Measurements from ENCODE around the gene SLC45A1.

SLC45A1 gene

DNA sequence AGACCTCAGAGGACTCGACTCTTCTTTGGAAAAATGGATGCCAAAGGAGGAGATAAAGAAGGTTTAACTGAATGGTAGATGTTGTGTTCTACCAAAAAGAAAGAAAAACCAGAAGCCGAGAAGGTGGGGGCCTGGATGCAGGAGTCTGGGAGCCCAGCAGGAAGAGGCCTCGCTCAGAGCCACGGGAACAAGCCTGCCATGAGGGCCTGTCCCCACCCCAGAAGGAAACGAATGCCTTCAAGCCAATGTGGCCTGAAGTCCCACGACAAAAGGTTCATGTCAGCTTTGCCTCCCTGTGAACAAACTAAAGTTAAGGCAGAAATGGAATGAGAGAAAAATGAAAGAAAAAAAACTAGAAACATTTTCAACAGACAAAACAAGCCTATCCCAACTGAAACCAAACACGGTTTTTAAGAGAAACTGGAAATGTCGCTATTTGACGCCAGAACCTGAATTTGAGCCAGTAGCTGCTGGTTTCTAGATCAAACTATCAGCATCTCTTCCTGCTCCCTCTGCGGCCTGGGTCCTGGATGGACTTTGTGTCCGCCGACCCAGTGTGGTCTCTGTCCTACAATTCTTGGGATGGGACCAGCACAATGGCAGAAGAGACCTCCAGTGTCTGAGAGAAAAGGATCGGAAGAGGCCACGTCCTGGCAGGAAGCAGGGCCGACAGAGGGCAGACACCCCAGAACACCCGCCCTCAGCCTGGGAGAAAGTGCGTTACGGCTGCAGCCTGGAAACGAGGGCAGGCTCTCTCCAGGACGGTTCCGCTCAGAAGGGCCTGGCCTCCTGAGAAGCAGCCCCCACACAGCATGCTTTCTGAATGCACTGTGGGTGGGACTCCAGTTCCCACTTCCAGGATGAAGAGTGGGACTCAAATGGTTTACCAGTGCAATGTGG, 35.2 kb downstream of the SLC45A1 start:
- no peak for DNase-seq (ENCODE audit: low spot score)

DNA sequence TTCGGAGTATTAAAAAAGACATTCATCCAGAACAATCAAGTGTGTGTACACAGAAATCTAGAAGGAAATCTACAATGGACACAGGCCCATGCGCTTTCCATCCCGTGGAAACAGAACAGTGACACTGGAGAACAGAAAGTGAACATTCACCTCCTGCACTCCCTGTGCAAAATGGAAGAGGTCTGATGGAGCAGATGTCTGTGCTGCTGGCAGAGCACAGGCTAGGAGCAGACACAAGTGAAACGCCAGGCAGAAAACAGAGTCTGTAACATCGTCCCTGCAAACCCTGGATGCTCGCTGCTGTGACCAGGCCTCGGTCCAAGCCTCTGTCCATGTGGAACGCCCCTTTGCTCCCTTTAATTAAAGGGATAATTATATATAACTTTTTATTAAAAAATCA, 36.1 kb downstream of the SLC45A1 start:
- DNase-seq (ENCODE audit: low spot score), result no peak

DNA sequence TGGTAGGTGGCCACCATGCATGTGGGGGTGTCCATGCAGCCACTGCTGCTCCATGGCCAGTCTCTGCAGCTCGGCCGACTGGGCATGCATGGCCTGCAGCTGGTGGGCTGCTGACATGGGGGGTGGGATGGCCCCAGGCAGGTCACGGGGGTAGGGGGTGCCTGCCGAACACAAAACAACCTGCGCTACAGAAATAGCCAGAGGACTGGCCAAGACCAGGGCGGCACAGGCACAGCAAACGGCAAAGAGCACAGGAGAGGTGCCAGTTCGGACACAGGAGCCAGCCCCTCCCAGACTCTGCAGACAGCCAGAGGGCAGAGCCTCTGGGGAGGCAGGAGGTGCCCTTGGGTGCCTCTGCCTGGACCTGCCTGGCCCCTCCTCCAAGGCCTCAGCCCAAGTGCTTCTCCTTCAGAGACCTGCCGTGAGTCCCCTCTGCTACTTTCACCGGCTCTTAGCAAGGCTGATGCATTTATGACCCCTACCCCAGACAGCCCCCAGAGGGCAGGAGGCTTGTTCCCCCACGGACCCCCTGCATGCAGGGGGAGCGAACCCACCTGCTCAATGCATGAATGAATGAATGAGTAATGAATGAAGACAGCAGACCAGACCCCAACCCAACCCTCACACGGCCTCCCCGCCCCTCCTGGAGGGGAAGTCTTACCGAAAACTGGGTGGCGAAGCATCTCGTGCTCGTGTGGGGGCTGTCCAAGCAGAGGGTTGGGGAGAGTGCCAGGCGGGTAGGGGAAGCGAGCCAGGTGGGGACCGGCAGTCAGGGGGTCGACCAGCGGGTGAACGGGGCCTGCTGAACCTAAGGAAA, 37.7 kb downstream of the SLC45A1 start:
- DNase-seq (ENCODE audit: low spot score), result no peak

DNA sequence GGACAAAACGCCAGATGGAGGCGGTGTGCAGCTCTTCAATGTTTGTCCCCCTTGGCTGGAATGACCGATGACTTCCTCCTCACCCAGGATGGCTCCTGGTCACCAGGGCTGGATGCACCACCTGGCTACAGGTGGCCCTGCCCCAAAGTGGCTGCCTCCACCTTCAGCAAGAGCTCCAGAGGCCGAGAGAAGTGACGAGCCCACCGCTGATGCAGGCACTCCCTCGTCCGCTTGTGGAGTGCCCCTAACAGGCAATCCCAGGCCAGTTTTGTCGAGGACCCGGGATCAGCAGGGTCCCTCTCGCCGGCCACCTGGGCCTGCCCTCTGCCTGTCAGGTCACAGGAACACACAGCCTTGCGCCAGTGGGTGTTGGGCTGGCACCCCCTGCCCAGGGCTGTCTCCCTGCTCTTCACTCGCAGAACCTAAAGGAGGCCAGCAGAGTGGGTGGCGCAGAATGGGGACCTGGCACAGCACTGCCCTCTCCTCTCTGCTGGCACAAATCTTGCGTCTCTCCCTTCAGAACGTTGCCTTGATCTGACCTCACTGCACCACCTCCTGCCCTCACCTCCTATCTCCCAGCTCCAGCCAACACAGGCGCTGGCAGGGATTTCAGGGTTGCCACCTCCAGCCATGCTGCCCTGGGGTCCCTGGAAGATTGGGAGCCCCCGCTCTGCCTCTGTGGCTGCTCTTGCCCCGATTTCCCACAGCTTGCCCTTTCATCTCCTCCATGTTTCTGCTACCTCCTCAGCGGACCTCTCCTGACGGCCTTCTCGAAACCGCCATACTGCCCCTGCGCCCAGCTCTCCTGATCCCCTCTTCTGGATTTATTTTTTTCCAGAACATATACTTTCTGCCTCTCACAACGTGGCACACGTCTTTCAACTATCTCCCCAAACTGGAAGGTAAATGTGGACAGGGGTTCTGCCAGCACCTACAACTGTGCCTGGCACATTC, 38.6 kb downstream of the SLC45A1 start:
- DNase-seq (ENCODE audit: low spot score), result no peak

DNA sequence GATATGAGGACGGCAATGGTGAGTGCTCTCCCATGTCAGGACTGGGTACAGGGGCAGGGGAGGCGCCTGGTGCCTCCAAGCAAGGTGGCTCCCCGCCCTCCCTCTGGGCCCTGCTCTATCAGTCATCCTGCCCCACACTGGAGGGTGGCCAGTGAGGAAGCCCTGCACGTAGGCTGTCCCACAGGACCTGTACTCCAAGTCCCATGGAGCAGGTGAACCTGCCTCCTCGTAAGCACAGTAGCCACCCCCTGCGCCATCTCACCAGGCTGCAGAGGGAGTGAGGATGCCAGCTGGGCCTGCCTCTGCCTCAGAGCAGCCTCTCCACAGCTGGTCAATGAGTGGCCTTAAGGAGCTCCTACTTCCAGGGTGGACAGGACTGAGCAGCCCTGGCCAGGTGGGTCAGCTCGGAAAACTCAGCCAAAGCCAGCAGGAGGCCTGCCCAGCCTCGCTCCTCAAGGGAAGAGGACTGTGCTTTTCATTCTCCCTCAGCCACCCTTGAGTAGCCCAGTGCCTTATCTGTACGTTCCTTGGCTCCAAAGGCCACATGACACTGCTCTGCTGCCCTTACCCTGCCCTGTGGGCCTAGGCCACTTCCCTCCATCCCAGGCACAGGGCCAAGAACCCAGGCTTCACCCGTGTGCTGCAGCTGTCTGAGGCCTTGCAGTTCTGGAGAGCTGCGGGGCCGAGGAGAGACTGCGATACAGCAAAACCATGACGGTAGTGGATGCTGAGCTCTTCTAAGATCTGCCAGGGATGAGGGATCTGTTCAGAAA, 39.6 kb downstream of the SLC45A1 start:
- DNase-seq (ENCODE audit: low spot score), result no peak

DNA sequence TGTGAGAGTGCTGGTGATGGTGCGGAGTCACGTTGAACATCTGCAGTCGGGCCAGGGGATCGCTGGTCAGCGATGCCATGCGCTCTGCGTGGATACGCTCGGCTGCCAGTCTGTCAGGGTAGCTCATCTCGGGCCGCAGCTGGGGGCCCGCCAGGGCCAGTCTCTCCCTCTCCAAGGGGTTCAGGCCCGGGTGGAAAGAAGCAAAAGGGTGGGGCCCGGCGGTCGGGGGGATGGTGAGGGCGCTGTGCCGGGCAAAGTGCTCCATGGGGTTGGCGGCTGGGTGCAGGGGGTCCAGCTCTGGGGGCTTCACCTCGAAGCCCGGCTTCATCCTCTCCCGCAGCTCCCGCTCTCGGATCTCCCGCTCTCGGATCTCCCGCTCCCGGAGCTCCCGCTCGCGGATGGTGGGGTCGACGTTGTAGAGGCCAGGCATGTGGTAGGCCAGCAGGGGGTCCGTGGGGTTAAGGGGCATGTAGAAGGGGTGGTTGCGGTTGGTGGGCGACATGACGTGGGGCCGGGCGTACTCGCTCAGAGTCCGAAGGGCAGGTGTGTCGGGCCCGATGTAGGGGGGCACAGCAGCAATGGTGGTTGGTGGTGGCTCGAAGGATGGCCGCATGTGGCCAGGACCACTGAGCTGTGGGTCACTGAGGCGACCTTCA, 40.5 kb downstream of the SLC45A1 start:
- DNase-seq (ENCODE audit: low spot score), result no peak

DNA sequence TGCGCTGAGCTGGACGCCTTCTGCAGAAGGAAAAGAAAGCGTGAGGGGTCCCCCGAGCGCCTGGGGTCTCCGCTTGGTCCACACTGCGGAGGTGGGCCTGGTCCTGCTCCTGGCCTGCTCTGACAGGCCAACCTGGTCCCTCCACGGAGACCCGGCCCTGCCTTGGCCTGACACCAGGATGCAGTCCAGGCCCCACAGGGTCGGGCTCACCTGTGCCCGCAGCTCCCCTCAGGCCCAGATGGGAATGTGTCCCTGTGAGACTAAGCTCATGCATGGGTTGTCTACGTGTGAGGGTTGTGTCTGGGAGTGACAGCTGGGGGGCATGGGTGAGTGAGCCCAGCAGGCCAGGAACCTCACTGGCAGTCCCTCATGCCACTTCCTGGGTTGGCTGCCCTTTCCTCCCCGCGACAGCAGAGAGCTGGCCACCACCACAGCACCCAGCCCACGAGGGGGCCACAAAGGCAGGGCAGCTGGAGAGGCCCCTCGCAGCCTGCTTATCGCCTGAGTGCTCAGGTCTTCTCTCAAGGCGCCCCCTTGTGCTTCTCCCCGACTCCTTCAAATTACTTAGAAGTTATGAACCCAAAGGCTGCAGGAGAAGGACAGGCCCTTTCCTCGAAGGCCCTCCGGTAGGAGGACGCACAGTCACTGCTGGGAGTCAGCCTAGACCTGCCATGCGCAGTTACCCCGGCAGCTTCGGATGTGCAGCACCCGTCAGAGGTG, 41.1 kb downstream of the SLC45A1 start:
- no peak for DNase-seq (ENCODE audit: low spot score)

DNA sequence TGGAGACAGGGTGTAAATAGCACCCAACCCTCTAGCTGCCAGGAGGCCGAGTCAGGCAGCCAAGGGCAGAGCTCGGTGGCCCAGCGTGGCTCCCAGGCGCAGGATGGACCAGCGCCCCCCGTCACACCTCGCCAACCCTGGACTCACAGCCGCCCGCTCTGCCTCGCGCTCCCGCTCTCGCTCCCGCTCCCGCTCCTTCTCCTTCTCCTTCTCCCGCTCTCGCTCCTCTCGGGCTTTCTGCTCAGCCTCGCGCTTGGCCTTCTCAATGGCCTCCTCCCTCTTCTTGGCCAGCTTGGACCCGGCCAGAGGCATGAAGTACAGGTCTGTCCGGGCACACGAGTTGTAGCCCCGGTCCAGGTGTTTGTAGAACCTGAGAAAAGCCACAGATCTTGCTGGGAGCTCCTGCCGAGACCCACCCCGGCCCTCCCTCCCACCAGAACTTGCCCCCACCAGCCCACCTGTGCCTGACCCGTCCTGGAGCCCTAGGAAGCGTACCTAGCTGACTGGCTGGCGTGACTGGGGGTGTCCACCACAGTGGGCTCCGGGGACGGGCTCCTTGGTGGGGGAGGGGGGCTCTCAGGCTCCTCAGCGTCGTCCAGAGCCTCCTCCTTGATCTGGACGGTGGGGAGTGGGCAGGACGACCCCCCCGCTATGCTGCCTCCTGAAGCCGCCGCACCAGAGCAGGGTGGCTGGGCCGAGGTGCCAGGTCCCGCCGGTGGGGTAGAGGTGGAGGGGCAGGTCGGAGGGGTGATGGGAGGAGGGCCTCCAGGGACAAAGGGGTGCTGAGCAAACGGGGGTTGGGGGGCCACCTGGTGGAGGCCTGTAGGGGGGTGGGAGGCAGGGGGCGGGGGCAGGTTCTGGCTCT, 41.9 kb downstream of the SLC45A1 start:
- DNase-seq (ENCODE audit: low spot score), result no peak

DNA sequence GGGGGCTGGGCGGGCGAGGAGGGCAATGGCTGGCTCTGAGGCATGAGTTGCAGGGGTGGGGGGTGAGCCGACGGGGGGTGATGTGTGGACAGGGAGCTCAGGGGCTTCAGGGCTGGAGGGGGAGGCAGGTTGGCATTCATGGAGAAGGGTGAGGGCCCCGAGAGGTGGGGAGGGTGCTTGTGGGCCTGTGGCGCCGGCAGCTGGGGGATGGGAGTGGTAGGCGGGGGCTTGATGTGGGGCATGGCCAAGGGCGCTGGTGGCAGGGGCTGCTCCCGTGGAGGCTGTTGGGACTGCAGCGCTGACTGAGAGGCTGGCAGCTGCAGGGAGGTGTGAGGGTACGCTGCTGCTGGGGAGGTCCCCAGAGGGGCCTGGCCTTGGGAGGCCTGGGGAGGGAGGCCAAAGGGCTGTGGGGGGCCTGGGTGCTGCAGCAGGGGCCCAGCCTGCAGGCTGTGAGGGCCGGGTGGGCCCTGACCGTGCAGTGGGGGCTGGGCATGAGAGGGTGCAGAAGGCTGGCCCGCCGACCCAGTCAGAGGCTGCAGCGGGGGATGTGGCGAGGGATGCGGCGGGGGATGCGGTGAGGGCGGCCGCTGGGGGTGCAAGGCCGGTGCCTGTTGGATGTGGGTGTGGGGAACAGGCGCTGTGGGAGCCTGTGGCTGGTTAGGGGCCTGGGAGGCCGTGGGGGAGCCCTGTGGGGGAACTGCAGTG, 42.7 kb downstream of the SLC45A1 start:
- DNase-seq (ENCODE audit: low spot score), result no peak

DNA sequence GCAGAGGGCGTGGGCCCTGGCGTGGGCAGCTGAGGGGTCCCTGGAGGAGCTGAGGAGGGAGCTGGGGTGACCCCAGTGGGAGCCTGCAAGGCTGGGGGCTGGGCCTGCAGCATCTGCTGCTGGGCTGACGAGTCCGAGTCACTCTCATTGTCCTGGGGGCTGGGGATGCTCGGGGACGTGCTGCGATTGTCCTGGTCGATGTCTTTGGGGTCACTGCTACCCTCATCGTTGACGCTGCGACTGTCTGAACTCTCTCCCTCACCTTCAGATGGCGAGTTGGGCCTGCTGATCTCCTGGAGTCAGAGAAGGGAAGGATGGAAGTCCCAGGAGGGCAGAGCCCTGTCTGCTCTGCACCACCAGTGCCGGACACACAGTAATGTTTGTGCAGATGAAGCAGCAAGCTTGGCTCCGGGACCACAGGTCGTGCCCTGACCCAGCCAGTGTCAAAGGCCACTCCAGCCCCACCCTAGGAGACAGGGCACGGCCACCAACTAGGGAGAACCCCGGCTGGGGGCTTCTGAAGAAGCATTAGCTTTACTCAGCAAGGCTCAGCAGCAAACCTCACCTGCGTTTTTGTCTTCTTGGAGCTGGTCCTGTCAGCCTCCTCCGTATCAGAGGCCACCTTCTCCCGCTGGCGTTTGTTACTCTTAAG, 43.4 kb downstream of the SLC45A1 start:
- no peak for DNase-seq (ENCODE audit: low spot score)

DNA sequence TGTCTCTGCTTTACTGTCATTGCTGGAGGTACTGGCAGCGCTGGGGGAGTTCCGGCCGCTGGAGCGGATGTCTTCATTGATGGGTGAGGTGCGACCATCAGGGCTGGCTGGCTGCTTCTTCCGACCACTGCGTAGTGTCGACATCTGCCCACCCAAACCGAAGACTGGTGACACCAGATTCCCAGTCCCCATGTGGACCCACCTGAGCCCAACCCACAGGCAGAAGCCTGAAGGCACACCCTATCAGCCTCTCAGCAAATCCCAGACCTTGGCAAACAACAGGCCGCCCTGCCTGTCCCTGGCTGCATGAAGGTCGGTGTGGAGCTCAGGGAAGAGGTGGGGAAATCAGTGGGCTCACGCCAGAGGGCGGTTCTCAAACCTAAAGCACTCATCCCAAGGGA, 44.8 kb downstream of the SLC45A1 start:
- no peak for DNase-seq (ENCODE audit: low spot score)

DNA sequence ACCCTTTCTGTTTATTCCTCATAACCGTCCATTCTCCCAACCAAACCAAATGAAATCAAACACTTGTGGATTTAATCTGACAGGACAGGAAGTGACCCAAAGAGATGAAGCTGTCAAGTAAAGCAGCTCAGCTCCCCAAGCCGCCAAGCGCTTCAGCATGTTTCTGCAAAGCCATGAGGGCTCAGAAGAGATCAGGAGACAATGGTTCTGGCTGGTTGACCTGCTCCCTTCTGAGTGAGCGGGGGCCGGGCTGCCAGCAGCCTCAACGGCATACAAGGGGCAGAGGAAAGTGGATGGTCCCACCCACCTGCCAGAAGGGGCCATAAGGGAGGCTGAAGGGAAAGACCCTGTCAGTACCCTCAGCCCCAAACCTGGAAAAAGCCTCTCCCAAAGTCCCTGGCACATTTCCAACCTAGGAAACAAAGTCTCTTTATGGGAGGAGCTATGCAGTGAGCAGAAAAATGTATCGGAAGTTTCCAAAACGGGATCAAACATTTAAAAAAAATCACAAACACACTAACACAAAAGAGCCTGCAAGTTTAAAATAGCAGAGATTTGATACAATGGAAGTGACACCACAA, 45.4 kb downstream of the SLC45A1 start:
- DNase-seq (ENCODE audit: low spot score), result no peak

DNA sequence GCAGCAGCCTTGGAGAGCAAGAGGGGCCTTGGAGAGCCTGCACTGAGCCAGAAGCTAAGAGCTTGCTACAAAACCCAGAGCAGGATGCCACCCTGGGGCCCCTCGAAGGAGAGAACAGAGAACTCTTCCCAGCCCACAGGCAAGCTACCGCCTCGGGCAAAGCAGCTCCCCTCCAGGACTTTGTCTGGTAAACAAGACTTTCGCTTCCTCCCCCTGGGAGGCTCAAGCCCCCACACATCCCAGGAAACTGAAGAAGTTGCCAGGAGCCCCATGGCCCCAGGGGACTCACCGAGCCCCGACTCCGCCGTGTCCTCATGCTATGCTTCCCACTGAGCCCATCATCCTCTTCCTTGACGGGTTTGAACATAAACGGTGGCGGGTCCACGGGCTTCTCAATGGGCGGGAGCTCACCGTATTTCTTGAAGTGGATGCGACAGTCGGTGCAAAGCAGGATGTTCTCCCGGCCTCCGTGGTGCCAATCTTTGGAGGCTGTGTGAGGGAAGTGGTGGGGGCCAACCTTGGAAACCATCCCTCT, 45.9 kb downstream of the SLC45A1 start:
- no peak for DNase-seq (ENCODE audit: low spot score)

DNA sequence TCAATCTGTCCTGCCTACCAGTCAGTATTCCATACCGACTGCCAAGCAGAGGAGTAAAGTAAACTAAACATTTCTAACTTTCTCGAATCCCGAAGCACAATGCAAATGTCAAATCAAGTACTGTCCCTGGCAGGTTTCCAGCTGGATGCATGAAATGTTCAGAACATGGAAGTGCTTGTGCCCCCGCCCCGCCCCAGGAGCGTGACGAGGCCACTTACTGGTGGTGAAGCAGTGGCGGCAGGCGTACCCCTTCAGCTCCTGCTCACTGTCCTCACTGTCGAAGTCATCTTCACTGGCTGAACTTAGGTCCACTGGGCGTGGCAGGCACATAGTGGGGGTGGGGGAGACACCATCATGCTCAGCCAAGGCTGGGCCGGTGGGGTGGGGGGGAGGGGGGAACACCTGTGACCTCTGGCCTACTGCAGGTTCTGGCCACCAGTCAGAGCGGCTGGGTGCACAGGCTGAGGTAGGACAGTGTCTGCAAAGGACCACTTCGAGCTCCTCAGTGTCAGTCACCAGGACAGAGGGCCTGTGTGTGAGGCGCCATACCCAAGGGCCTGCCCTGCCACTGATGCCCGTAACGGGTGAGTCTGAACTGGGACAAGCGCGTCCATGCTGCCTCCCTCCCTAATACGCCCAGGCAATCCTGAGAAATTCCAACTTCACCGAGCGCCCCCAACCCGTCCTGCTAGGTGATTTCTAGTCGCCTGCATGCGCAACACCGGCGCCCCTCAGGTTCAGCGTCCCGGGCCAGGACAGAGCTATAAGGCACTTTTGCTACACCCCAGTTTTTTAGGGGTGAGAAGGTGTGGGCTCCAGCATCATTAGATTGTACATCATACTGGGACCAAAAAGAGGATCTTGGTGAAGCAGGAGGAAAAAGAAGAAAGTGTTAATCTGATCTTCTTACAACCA, 46.9 kb downstream of the SLC45A1 start:
- no peak for DNase-seq (ENCODE audit: low spot score)

DNA sequence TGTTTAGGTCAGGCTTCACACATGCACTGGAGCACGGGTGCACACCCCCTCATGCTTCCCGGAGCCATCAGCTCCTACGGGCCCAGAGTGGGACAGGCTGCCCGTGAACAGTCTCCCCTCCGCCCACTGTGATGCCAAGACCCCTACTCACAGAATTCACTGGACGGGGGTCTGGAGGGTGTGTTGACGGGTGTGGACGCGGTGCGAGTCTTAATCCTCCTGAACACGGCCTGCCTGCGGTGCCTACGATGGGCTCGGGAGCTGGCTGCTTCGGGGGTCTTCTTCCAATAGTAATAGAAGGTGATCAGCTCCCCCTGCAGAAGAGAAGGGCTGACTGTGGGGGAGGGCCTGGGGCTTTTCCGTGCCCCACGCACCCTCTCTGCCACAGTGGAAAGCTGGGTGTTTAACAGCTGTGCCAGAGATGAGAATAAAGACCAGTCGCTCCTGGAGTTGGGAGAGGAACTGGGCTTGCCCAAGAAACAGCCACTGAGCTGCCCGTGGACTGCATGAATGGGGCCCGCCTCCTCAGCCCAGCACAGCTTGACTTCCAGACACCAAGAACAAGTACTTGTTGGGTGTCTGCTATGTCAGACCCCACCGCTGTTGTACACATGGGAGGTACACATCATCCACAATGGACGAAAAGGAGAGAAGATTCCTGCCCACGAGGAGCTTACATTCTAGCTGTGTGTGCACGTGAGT, 47.9 kb downstream of the SLC45A1 start:
- DNase-seq (ENCODE audit: low spot score), result no peak
